GM21381 (cell line): ENCODE data around the gene CREG2.
"Not testable (repeated sequence)": the region's sequence is repeated elsewhere in the genome, so short reads cannot be mapped to it uniquely, and the experiment has no call there.

Experiments
- ATAC-seq: cut with Tn5 transposase; IDR thresholded peaks from one replicate; pipeline ENCODE4 v1.9.1; 2021; ENCODE audit warnings: mild to moderate bottlenecking, moderate library complexity; ENCODE audit not compliant: unreplicated experiment

The CREG2 gene

DNA sequence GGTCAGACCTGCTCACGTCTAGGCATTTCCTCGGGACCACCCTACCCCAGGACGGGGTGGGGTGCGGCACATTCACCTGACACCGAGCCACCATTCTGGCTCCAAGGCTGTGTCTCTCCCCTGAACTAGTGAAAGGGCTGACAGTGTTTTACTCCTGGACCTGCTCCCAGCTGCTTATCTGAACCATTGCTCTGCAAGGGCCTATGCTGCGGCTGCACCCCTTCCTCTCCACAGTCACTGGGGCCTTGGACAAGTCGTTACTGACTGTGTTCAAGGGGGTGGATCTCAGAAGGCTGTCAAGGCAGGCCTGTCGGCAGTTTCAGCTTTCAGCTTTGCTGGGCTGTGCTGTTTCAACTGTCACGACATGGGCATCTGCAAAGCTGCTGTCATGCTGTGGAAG is 11.7 kb downstream of the CREG2 start:
- no peak for ATAC-seq

DNA sequence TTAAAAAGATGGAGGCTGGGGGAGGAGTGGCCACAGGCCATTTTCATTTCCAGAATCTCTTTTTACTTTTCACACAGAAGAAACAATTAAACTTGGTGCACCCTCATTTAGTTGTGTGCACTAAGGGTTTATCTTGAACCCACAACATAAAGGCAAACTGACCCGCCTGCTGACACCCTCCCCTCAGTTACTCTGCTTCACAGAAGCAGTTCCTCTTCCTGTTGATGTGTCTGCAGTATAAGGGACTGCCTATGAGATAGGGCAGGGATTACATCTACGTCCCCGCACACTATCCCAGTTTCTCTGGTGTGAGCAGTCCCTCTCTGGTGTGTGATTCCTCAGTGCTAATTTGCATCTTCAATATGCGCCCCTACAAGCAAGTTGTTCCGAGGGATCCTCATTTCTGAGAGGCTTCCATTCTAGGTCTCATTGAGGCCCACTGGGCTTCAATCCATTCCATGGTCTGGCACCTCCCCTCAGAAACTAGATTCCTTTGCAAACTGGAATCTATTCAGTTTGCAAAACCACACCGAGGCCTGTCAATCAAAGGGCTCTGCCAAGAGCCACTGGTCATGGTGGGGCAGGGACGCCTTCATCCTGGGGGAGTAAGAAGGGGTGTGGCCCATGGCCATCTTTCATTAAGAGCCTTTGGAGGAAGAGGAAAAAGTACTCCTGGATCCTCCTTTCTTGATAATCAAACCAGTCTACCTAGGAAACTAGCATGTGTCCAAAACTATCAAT is 12.3 kb downstream of the CREG2 start:
- no peak for ATAC-seq

DNA sequence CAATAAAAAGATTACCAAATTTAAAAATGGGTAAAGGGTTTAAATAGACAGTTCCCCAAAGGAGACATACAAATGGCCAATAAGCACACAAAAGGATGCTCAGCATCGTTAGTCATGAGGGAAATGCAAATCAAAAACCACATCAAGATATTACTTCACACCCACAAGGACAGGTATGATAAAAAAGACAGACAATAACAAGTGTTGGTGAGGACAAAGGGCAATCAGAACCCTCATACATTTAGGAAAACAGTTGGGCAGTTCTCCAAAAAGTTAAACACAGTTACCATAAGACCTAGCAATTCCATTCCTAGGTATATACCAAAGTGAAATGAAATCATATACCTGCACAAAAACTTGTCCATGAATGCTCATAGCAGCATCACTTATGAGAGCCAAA is 14.5 kb downstream of the CREG2 start:
- no peak for ATAC-seq

- no peak for ATAC-seq
Observed at GRCh38 chr2:101371636-101372035, 15.7 kb downstream of the CREG2 start.

- no peak for ATAC-seq
Observed at GRCh38 chr2:101369100-101369499, 18.2 kb downstream of the CREG2 start.

DNA sequence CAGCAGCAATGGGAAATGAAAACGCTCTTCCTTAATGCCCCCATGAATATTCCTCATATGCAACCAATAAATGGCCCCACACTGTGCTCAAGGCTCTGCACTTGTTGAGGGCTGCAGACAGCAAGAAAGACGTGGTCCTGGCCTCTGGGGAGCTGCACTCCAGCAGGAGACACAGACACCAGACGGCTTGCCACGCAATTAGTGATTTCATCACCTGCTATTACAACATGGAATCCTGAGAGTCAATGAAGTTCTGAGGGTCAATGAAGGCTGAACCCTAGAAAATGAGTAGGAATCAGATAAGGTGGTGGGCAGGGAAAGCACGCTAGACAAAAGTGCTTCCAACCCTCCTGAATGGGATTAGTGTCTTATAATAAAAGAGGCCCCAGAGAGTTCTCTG is 18.9 kb downstream of the CREG2 start:
- no peak for ATAC-seq

DNA sequence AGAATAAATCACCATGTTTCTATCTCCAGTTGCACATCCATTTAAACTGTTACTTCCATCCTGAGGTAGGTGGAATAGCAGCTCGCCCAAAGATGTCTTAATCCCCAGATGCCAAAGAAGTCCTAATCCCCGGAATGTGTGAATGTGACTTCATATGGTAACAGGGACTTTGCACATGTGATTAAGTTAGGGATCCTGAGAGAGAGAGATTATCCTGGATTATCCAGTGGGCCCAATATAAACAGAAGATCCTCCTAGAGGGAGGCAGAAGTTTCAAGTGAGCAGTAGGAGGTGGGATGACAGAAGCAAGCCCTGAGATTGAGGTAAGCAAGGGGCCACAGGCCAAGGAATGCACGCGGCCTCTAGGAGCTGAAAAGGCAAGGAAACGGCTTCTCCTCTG is 19.8 kb downstream of the CREG2 start:
- no peak for ATAC-seq

DNA sequence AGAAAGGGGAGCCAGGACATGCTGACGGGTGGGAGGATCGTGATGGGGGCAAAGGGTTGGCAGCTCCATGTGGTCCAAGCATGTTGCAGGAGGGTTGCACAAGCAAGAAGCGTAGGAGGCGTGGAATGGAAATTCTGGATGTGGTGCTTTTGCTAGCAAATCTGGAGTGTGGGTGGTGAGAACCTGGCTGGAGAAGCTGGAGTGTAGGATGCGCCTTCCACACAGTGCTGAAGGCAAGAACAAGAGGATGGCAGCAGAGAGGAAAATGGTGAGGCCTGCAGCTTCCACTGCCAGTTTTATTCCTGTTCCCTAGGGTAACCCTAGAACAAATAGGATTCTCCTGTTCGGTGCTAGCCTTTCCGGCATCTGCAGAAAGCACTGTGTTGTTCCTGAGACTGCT is 22.4 kb downstream of the CREG2 start:
- ATAC-seq = no peak

DNA sequence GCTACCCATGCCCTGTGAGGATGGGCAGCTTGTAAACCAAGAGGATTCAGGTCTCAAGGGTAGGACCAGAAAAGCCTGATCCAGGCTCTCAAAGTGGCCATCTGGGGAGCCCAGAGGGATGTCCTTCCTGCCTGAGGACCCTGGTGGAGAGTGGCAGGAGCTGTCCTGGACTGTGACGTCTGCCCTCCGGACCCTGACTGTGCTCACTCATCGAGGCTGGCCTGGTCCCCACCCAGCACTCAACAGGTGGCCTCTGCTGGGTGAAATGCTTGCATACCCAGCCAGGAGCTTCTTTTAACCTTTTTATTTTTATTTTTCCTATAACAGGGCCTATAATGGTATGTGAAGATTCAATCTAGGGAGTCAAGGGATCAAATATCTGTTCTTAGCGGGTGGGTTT is 24.5 kb downstream of the CREG2 start:
- no peak for ATAC-seq

DNA sequence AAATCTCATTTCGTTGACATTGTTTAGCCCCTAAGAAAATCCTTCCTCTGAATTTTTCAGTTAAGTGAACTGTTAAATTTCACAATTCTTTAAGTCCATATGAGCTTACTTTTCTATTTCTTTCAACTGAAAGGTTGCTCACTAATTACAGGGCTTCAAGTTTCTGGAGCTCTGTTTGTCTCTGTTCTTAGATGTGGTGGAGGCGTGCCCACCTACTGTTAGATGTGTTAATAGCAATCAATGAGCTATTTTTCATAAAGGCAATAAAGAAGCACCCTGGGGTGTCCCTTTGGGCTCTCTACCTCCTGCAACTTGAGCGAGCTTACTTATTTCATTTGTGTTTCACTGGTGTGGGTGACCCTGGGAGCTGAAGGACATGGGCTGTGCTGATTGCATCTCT is 25.0 kb downstream of the CREG2 start:
- no peak for ATAC-seq

DNA sequence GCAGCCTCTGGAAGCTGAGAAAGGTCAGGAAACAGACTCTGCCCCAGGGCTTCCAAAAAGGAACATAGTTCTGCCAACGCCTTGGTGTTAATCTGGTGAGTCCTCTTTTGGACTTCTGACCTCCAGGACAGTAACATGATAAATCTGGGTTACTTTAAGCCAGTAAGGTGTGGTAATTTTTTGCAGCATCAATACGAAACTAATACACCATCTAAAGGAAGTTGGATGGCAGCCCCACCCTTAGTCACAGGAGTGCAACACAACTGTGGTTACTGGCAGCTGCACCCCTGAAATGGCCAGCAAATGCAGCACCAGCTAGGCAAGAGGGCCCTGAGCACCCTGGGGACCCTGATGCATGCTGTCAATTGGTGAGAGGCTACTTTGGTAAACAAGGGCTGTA is 25.8 kb downstream of the CREG2 start:
- no peak for ATAC-seq

DNA sequence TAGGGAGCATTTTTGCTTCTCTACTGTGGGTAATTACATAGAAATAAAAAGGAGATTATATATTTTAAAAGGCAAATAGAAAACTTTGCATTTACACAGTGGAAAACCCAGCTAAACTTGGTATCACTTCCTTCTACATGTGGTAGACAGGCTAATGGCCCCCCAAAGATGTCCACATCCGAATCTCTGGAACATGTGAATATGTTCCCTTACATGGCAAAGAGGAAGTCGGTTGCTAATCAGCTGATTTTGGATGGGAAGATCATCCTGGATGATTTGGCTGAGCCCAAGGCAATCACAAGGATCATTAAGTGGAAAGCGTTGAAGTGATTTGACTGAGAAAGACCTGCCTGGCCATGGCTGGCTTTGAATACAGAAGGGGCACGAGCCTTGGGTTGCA is 26.2 kb downstream of the CREG2 start:
- ATAC-seq = no peak

DNA sequence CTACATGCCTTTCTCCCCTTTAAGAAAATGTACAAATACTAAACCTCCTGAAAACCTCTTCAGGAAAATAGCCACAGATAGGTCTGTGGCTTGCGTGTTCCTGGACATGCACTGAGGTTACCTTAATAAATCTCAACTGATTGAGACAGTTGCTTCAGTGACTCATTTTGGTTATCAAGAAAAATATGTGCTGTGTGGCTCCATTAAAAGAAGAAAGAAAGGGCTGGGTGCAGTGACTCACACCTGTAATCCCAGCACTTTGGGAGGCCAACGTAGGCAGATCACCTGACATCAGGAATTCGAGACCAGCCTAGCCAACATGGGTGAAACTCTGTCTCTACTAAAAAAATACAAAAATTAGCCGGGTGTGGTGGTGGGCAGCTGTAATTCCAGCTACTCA is 27.1 kb downstream of the CREG2 start:
- no peak for ATAC-seq

GRCh38 chr2:101359410-101359954 is 27.8 kb downstream of the CREG2 start:
- ATAC-seq = no peak

- ATAC-seq = no peak
Observed at GRCh38 chr2:101357376-101357775, 29.9 kb downstream of the CREG2 start.

- ATAC-seq = no peak
Observed at GRCh38 chr2:101356521-101356920, 30.8 kb downstream of the CREG2 start.

DNA sequence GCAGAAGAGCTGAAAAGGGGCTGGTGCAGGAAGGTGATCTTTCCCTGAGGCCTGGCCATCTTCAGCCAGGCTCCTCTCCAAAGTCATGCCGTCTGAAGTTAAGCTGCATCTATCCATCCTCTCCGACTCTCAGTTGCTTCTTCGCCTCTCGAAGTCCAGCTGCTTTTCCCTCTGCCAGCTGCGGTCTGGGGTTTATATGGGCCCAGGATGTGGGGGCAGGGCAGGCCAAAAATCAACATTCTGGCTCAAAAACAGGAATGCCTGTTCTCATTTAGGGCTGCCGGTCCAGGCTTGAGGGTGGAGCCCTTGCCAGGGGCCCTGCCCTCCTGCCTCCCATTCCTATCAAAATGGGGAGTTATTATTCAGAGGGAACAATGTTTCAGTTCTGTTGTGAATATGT is 31.2 kb downstream of the CREG2 start:
- no peak for ATAC-seq

DNA sequence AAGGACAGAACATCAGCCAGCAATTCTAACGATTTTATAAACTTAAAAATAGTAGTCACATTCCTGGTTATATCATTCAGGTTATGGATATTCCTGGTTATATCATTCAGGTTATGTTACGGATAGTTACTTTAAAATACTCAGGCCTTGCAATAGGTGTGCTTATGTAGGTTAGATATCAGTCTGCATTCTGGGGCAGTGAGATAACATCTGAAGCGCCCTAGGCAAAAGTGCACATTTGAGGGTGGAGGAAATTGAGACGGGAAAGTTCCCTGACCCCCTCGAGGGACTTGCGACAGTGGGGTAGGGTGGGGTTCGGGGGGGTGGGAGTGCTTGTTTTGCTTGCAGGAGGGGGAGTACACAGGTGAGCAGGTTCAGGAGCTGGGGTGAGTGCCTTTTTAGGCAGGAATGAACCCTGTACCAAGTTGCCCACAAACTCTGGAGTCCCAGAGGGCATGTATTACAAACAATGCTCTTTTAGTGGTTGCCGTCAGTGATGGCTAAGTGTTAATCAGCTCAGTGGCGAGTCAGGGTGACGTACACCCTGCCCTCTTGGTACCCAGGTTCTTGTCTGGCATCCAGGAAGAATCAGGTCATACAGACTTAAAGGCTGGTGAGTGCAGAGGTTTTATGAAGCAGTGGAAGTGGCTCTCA is 31.8 kb downstream of the CREG2 start:
- ATAC-seq = no peak

- no peak for ATAC-seq
Observed at GRCh38 chr2:101354420-101355311, 32.6 kb downstream of the CREG2 start.

DNA sequence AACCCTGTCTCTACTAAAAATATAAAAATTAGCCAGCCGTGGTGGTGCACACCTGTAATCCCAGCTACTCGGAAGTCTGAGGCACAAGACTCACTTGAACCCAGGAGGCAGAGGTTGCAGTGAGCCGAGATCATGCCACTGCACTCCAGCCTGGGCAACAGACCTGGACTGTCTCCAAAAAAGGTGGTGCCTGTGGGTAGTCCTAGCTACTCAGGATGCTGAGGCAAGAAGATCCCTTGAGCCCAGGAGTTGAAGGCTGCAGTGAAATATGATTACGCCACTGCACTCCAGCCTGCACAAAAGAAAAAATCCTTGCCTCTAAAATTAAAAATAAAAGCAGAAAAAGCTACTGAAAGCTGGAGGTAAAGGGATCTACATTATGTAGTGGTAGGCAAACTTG is 34.7 kb downstream of the CREG2 start:
- not testable (repeated sequence) for ATAC-seq

DNA sequence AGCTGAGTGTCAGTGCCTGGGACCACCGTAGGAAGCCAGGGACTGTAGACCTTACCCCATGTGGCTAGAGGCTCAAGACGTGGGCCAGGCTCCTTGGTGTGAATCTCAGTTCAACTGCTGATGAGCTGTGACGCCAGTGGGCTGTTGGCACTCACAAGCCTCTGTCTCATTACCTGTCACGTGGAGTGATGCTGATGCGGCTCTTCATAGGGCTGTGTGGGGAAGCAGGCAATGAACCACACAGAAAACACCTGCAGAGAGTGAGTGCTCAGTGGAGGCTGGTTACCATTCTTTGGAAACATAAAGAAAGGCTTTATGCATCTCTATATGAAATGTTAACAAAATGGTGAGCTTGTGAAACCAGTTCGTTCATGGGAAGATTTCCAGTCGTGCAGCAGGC is 36.1 kb downstream of the CREG2 start:
- no peak for ATAC-seq
